ENCODE results near the gene IL10RA.
A peak's percentile ranks its signal among the peaks of the same experiment; 100 is the strongest.
"Not testable (repeated sequence)": the region's sequence is repeated elsewhere in the genome, so short reads cannot be mapped to it uniquely, and the experiment has no call there.

IL10RA gene

DNA sequence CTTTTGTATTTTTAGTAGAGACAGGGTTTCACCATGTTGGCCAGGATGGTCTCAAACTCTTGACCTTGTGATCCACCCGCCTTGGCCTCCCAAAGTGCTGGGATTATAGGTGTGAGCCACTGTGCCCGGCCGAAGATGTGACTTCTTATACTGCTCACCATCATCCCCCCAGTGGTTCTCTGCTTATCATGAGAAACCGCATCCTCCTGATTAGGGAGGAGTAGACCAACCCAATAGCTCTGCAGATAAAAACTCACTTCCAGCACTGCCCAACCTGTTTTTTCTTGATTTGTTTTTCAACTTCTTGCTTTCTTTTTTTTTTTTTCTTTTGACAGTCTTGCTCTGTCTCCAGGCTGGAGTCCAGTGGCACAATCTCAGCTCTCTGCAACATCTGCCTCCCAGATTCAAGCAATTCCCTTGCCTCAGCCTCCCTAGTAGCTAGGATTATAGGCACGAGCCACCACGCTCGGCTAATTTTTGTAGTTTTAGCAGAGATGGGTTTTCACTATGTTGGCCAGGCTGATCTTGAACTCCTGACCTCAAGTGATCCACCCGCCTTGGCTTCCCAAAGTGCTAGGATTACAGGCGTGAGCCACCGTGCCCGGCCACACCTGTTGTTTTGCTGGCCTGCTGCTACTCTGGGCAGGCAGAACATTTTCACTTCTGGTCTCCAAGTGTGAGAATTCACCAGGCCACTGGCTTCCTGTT is 21.5 kb downstream of the IL10RA start:
- not testable (repeated sequence) for DNase-seq (ENCODE audit: low spot score)

DNA sequence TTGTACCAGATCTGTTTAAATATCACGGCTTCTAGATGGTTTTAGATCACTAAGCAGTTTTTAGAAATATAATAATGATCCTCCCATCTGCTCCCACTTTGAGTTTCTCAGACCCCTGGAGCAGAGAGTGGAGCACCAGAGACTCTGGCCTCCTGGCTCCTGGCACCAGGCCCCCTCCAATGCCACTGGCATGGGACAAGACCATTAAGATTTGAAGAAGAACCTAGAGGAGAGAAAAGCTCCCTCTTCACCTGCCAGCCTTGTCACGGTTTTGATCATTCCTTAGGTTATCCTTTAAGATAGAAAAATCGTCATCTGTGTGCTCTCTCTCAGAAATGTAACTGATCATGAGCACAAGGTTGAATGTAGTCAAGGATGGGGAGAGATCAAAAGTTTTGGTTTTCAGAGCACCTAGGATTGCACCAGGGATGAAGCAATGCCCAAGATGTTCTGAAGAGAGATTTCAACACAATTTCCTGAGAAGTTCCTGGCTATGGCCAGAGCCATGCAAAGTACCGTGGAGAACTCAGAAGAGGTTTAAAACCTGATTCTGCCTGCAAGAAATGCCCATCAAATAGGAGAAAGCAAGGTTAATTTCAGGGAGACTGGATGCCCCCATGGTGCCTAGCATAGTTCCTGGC is 22.2 kb downstream of the IL10RA start:
- DNase-seq (ENCODE audit: low spot score): no peak

DNA sequence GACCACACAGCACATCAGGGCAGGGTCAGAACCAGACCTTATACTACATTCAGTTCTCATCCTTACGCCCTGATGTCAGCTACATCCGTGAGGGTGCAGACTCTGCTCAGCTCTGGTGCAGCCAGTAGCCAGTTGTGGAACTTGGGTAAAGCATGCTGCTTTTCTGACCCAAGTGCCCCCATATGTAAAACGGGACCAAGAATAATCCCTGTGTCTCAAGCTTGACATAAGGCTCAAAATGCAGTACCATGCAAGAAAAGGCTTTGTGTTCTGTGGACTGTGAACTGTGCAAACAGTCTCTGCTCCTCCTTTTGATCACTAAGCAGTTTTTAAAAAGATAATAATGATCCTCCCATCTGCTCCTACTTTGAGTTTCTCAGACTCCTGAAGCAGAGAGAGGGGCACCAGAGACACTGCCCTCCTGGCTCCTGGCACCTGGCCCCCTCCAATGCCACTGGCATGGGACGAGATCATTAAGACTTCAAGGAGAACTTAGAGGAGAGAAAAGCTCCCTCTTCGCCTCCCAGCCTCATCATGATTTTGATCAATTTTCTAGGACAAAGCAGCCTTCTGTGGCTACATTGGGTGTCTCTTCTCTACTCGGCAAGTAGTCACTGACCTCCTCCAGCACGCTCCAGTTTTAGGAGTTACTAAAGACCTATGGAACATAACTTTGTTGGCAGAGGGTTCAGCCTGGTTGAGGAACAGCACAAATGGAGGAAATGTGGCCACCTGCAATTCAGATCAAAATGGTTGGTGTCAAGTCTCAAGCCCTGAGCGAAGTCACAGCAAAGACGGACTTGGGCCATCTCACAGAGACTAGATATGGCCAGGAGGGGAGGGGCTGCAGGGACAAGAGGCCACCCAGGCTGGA is 23.9 kb downstream of the IL10RA start:
- DNase-seq (ENCODE audit: low spot score): no peak

DNA sequence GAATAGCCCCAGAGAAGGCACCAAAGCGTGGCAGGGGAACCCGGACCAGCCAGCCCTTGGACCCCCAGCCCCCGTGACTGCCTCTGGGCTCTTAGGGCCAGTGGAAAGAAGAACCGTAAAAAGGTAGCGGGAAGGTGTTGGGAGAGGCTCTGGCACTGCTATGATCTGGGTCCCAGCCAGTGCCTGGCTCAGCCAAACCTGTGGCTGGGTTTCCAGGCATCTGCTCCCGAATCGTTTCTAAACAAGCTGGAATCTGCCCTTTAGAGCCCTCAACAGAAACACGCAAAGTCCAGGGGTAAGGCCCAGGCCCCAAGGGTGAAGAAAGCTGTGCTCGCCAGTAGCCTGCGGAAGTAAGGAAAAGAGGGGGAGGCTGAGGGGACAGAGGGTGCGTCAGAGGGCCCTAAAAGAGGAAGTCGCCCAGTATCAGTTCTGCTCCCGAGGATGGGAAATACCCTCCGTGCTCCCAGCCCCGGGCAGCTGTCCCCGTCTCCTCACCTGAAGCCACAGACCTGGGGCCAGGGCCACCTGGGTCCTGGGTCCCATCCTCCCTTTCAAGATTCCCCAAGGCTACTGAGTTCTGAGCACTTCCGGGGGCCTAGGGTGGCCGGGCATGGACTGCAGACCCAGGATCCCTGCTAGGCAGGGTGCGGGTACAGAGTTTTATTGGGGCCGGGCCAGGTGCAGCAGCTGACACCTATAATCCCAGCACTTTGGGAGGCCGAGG is 24.7 kb downstream of the IL10RA start:
- no peak for DNase-seq (ENCODE audit: low spot score)

DNA sequence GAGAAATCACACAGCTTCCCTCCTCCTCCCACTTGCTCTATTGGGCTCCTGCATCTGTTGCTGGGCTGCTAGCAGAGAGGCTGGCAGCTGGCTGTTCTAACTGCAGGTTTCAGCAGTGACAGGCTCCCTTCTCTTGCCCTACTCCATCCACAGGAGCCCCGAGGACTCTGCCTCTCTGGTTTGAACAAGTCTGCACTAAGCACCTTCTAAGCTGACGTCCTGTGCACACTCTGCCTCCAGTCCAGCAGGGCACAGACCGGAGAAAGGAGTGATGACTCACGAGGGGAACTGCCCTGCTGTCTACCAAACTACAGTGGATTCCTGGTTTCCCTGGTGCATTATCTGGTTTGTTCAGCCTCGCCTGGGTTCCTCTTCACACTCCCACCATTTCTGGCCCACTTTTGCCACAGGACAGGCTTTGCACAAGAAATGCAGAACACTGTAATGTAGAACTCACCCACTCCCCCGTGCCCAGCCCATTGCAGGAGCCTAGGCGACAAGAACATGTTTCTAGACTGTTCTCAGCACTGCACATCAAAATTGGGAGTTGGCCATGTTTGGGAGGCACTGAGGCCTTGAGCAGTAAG is 26.0 kb downstream of the IL10RA start:
- peak; percentile 53 for DNase-seq (ENCODE audit: low spot score)

DNA sequence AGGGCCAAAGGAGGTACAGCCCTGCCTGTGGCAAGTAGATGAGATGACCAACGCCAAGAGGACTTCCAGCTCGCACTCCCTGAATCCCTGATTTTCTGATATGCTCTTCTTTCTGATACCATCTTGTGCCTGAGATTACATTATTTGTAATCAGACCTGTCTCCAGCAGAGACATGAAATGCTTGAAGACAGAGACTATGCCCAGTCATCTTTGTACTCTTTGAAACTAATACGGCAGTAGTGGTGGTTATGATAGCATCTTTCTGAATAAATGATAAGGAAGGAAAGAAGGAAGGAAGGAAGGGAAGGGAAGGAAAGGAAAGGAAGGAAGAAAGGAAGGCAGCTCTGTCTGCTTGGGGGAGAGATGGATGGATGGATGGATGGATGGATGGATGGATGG is 27.8 kb downstream of the IL10RA start:
- DNase-seq (ENCODE audit: low spot score): no peak

DNA sequence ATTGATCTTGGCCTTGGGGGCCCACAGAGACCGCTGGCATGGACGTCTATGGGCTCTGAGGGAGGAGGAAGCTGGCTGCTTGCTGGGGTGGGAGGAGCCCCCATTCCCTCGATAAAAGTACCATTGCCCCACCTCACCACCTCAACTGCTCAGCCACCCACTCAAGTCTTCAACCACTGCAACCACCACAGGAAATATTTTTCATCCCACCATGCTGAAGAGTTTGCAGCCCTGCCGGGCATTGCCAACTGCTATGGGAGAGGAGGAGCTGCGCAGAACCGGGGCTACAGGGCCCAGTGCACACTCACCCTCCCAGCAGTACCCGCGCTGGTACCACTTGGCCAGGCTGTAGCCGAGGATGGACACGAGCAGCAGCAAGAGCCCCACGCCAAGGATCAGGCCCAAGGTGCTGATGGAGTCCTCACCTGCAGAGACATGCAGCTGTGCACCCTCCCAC is 29.2 kb downstream of the IL10RA start:
- DNase-seq (ENCODE audit: low spot score): no peak

DNA sequence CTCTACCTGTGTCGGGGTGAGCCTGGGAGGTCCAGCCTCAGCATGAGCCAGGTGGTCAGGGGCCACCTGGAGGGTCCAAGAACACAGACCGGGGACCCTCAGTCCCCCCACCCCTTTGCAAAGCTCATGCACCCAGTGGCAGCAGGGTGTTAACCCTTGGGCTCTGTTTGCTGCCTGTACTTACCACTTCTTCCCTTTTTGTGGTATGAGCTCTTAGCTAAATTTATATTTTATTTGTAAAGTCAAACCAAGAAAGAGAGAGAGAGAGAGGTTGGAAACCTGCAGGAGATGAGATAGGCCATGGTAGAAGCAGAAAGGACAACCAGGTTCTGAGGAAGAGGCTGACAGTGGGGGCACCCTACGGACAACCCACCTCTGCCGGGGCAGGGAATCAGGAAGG is 29.9 kb downstream of the IL10RA start:
- DNase-seq (ENCODE audit: low spot score): no peak

DNA sequence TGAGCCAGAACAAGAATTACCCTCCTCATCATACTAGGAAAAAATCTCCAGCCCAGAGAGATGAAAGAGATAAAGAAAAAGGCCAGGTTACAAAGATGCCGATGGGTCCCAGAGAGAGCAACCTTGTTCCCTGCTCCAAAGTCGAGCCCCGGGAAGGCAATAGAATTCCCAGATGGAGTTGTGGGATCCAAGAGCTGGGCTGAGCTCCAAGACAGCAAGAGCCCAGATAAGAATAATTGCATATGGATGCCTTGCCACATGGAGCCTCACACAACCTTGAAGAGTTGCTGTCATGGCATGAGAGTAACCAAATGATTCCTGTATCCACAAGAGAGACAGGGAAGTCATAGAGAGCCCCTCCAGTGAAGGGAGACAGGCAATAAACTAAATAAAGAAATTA is 30.9 kb downstream of the IL10RA start:
- no peak for DNase-seq (ENCODE audit: low spot score)

DNA sequence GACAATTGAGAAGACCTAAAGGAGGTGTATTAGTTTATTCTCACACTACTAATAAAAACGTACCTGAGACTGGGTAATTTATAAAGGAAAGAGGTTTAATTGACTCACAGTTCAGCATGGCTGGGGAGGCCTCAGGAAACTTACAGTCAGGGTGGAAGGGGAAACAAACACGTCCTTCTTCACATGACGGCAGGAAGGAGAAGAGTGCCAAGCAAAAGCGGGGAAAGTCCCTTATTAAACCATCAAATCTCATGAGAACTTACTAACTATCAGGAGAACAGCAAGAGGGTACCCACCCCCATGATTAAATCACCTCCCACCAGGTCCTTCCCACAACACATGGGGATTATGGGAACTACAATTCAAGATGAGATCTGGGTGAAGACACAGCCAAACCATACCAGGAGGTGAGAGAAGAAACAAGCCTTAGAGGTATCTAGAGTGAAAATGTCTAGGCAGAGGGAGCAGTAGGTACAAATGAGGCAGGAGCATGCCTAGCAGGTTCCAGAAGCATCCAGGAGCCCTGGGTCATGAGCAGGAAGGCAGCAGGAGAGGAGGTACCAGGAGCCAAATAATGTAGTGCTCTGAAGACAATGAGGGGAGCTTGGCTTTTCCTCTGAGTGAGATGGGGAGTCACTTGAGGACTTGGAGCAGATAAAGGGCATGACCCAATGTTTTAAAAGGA is 31.6 kb downstream of the IL10RA start:
- DNase-seq (ENCODE audit: low spot score): no peak

DNA sequence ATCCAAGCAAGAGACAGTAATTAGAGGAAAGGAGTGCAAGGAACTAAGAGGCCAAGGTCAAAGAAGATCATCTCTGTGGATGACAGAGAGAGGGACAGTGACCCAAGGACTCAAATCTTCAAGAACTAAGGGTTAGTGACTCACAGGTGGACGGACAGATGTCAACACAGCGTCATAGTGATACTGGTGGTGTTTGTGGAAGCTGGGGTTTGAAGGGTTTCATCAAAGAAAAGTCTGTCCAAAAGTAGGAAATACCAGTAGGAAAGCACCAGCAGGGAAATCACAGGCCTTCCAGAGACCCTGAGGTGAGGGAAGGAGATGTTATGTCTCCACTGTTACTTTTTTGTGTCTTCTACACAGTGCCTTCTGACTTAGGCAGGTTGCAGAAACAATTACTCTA is 32.2 kb downstream of the IL10RA start:
- DNase-seq (ENCODE audit: low spot score): no peak

DNA sequence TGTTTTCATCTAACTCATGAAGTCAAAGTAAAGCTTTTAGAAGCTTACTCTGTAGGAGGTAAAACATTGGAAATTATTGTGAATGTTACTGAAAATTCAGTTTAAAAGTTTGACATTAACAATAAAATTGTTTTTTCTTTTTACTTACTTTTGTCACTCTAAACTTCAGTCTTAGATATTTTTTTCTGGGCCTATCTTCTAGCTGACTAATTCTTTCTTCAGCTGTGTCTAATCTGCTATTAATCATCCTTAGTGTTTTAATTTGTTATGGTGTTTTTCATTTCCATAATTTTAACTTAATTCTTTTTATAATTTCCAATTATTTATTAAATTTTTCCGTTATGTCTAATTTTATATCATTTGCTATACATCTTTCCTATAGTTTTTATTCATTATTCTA is 35.0 kb downstream of the IL10RA start:
- no peak for DNase-seq (ENCODE audit: low spot score)

DNA sequence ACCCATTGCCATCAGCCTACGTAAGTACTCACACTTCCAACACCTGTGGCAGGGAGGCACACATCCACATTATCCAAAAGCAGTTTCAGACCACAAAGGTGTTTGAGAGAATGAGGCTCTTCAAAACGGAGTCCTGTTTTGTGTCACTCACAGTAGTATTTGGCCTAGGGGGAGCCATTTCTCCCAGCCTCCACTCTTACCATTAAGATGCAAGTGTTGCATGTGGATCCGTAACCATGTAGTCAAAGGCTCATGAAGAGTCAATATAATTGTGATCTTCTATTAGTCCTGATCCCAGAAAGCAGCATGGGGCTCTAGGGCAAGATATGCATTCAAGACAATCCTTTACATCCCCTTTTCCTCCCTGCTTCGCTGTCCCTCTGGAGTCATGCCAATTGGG is 41.5 kb downstream of the IL10RA start:
- DNase-seq (ENCODE audit: low spot score): no peak

DNA sequence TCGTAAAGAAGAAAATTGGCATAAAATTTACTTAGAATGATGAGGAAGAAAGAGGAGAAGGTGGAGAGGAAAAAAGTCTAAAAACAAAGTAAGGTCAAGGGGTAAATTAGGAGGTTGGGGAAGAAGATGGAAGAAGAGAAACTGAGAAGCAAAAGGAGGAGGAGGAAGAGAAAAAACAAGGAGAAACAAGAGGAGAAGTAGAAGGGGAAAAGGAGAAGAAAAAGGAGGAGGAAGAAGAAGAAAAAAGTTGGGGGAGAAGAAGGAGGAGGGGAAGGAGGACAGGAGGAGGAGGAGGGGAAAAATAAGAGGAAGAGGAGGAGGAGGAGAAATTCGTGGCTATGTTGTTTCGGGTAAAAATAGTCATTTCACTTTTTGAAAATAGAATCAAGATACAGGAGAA is 42.4 kb downstream of the IL10RA start:
- no peak for DNase-seq (ENCODE audit: low spot score)

DNA sequence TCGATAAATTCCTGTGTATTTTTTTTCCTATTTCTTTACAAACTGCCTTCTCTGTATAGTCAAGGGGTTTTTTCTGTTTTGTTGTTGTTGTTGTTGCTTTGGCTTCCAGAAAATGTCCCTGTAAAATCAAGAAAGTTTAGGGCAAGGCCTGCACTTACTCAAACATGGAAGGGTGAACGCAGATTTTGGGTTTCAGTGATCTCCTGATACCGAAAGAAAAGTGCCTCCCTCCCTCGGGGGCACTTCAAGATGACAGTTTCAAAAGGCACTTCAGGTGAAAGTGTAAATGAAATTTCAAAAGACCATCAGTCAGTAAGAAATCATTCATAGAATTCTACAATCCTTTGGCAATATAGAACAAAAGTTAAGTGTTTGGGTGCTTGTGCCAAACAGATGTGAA is 47.2 kb downstream of the IL10RA start:
- no peak for DNase-seq (ENCODE audit: low spot score)

DNA sequence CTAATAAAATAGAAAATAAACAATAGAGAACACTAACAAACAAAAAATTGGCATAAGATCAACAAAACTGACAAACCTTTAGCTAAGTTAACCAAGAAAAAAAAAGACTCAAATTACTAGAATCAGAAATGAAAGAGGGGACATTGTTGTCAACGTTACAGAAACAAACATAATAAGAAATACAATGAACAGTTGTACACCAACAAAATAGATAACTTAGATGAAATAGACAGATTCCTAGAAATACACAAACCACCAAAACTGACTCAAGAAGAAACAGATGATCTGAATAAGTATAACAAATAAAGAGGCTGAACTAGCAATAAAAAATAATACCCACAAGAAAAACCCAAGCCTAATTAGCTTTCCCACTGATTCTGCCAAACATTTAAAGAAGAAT is 55.9 kb downstream of the IL10RA start:
- no peak for DNase-seq (ENCODE audit: low spot score)

DNA sequence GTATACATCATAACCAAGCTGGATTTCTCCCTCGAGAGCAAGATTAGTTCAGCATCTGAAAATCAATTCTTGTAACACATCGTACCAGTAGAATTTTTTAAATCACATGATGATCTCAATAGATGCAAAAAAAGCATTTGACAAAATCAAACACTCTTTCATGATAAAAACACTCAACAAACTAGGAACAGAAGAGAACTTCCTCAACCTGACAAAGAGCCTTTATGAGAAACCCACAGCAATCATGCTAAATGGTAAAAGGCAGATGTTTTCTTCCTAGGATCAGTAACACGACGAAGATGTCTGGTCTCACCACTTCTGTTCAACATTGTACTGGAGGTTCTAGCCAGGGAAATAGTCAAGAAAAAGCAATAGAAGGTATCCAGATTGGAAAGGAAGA is 56.6 kb downstream of the IL10RA start:
- no peak for DNase-seq (ENCODE audit: low spot score)

DNA sequence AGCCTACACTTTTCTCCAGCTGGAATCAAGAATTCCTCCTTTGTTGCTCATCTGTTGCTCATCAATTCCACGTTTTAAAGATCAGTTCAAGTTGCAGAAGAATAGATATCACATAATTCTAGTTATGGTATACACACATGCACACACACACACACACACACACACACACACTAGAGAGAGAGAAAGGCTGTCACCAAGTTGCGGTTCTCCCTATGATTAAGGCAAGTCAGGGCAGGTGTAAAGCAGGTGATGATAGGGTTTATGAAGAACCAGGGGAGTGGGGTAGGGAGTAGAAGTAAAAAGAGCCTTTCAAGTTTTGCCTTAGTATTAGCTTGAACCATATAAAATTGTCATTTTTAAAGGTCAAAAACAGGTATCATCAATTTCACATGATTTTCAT is 59.0 kb downstream of the IL10RA start:
- DNase-seq (ENCODE audit: low spot score): no peak

DNA sequence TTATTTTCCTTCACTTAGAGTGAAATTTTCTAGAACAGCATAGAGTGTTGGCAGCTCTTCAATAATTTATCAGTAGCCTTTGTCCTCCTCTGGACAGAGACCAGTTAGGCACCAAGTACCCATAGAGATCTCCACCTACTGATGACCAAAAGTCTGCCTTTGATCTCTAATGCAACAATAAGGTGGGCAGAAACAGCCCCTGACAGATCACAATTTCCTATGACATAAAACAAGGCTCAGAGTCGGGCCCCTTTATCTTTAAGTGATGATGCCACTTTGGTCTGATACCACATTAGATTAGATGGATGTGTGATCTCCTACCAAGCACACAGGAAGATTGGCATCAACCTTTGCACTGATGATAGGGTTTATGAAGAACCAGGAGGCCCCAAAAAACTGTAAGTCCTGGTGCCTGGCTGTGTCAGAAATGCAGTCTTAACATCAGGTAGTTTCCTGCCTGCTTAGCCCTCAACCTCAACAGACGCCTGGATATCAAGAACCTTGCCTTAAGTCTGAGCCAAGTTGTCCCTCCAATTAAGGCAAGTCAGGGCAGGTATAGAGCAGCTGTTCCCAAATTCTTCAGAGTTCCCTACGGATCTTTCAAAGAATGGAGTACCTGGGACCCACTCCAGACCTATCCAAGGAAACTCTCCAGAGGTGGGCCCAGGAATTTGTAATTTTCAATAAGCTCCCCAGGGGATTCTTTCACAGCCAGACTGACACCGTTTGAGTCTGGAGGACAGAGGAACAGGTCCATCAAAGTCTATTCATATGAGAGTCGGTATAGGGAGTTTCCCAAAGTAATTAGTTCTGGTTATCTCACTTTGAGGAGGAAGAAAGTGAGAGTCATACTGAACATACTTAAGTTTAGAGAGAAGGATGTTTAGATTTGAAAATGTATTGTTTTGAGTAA is 60.1 kb downstream of the IL10RA start:
- peak; percentile 8 for DNase-seq (ENCODE audit: low spot score)

DNA sequence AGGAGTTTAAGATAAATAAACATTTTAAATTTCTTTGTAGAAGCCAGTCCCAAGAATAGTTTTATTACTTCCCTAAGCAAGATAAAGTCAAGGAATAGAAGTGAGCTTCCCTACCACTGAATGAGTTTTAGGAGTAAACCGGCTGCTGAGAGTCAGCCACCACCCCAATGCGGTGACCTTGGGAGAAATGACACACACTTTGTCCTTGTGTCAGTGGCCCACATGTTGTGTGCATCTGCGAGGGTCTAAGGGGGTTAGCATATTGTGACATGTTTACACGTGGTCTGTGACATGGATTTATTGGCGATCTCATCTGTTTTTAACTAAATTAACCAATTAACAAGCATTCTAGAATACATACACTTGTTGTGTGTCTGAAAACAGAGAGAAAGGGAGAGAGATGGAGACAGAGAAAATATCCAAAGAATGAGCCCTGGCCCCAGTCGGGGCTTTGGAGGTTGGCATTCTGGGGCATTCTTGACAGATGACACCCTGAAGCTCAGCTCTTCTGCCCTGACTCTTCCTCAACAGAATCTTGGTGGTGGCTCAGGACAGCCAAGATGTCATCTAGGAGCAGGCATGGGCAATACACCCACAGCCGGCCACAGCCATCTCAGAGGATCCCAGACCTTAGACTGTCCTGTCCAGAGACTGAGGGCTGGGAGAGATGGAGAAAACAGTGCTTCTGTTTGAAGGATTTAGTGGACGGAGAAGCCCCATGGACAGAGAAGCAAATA is 60.9 kb downstream of the IL10RA start:
- no peak for DNase-seq (ENCODE audit: low spot score)
